ENCODE data around the gene NDC1.

DNA sequence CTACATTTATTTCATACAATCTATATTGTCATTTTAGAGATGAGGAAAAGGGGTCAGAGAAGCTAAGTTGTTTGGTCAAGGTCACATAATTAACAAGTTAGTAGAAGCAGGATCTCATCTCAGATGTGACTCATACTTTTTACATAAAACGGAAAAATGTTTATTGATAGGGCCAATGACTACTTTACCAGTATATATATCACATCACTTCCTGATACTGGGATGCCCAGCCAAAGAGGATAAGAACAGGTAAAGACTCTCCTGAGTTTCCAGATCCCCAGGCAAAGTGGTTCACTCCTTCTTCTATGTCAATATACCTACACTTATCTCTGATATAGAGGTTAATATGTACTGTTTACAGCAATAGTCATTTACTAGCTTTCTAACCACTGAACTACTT lies 30.5 kb upstream of the NDC1 start:
- TF ChIP-seq ISL1 (CRISPR knock-in tag; IDR thresholded peaks at IDR 0.05) (no peak), BACH2 (CRISPR knock-in tag; IDR thresholded peaks at IDR 0.05; ENCODE audit: borderline replicate concordance) (no peak), PPARA (CRISPR knock-in tag; IDR thresholded peaks at IDR 0.05; ENCODE audit: borderline replicate concordance) (no peak), PATZ1 (CRISPR knock-in tag; IDR thresholded peaks at IDR 0.05; ENCODE audit: borderline replicate concordance) (no peak), RARB (CRISPR knock-in tag; IDR thresholded peaks at IDR 0.05) (no peak), ARNTL (CRISPR knock-in tag; IDR thresholded peaks at IDR 0.05; ENCODE audit: borderline replicate concordance, low read depth) (no peak)

Data from SK-N-SH treated with all-trans-retinoic acid at 6 μM for 48 hours (cell line).